Natural killer cell (primary cell): ENCODE results near the gene TLR8. TPM values are rescaled to one million over a fixed set of nuclear protein-coding genes. Genes with fewer than 3 reads are reported as not detected.

Source experiments
- ATAC-seq, 3 donors: fragments of 150-1000 bp in 2 of 3; fragments of 200-7000 bp in 1 of 3; cut with Tn5 transposase; 1 replicate in 1 of 3; 2 replicates in 2 of 3; pipeline ENCODE4 v1.10.0; 2021; ENCODE audit warnings: mild to moderate bottlenecking in 2 of 3, moderate library complexity in 2 of 3
- DNase-seq, 2 donors: peaks; one replicate each; pipeline versions ENCODE4 v3.0.0 to v3.0.0-alpha.2; 2013 to 2021; ENCODE audit warnings: mixed read lengths in 1 of 2
- H3K27ac ChIP-seq: one replicate; pipeline ENCODE4 v1.5.1; 2013; ENCODE audit warnings: mild to moderate bottlenecking, low read length
- H3K27me3 ChIP-seq: one replicate; pipeline ENCODE4 v1.6.1; 2013; ENCODE audit warnings: low read length; ENCODE audit not compliant: control insufficient read depth, insufficient read depth
- H3K36me3 ChIP-seq: one replicate; pipeline ENCODE4 v1.6.1; 2013; ENCODE audit warnings: low read length; ENCODE audit not compliant: control insufficient read depth, insufficient read depth
- H3K4me1 ChIP-seq: one replicate; pipeline ENCODE4 v1.6.1; 2013; ENCODE audit warnings: low read length; ENCODE audit not compliant: control insufficient read depth, insufficient read depth
- H3K4me3 ChIP-seq: one replicate; pipeline ENCODE4 v1.5.1; 2013; ENCODE audit warnings: low read length
- H3K9me3 ChIP-seq: one replicate; pipeline ENCODE4 v1.6.1; 2013; ENCODE audit warnings: low read length; ENCODE audit not compliant: control insufficient read depth, insufficient read depth
- H3K27ac Mint-ChIP-seq, 2 donors: one replicate each; pipeline ENCODE4 v1.8.0; 2022; ENCODE audit warnings: mild to moderate bottlenecking in 2 of 2, mixed read lengths in 2 of 2, moderate library complexity in 1 of 2
- H3K27me3 Mint-ChIP-seq, 2 donors: one replicate each; pipeline ENCODE4 v1.8.0; 2022; ENCODE audit warnings: low read depth in 2 of 2, mixed read lengths in 2 of 2
- H3K36me3 Mint-ChIP-seq: one replicate; pipeline ENCODE4 v1.8.0; 2022; ENCODE audit warnings: mixed read lengths
- H3K4me1 Mint-ChIP-seq, 2 donors: one replicate each; pipeline ENCODE4 v1.8.0; 2022; ENCODE audit warnings: mixed read lengths in 2 of 2
- H3K4me3 Mint-ChIP-seq: one replicate; pipeline ENCODE4 v1.8.0; 2022; ENCODE audit warnings: mild to moderate bottlenecking, moderate library complexity, mixed read lengths
- H3K9me3 Mint-ChIP-seq, 2 donors: one replicate each; pipeline ENCODE4 v1.8.0; 2022; ENCODE audit warnings: mixed read lengths in 2 of 2
- CTCF ChIP-seq: fragments of 200-600 bp; IDR thresholded peaks from one replicate; pipeline ENCODE4 v1.8.0; 2022; ENCODE audit warnings: antibody characterized with exemption
- WGBS: methylation state at CpG from one replicate; pipeline ENCODE4 v1.1.7; 2013; ENCODE audit warnings: missing lambda C conversion rate; ENCODE audit not compliant: insufficient coverage; 5-methylcytosine and 5-hydroxymethylcytosine counted together
- intact Hi-C: fragments of 100-400 bp; cut with micrococcal nuclease; formaldehyde crosslinking; loops from one replicate; pipeline ENCODE4 v1.14.2; 2022
- total RNA-seq, 4 donors: library from RNA; stranded (reverse); fragments of 120-200 nt in 1 of 4; gene quantifications; one replicate each; pipeline versions ENCODE4 v1.2.3 to v1.2.4, GENCODE V29; 2013 to 2022

Gene TLR8
- total RNA-seq, 3 donors from 2014 or later (not counting 1 experiment from before 2014, with no cell fraction given), result 0.95 to 1.9 (median 0.95) TPM

- Mint-ChIP-seq H3K9me3 (no peaks in the 10 kb centered on the region), H3K27me3 (peaks cover 0 to 13% of the 10 kb centered on the region in 2 donors), H3K4me1 (no peaks in the 10 kb centered on the region), H3K27ac (no peak overlapping the region), H3K4me3 (no peak overlapping the region), H3K36me3 (no peaks in the 10 kb centered on the region)
- H3K4me1 ChIP-seq, result no peaks in the 10 kb centered on the region
- H3K36me3 ChIP-seq, result no peaks in the 10 kb centered on the region
- no peak overlapping the region for H3K27ac ChIP-seq
- intact Hi-C loops, result no loop called here
- TF ChIP-seq CTCF, result no peak
- H3K4me3 ChIP-seq, result no peak overlapping the region
- 96% methylated on average over 3 of the region's 5 CpGs for WGBS
- H3K27me3 ChIP-seq, result no peaks in the 10 kb centered on the region
- DNase-seq (no peak), ATAC-seq (no peak)
- H3K9me3 ChIP-seq, result no peaks in the 10 kb centered on the region
Observed at GRCh38 chrX:12912791-12913482, 6.5 kb downstream of the TLR8 start.

- intact Hi-C loops, result no loop called here
- Histone ChIP-seq H3K27ac (no peak overlapping the region), H3K27me3 (no peaks in the 10 kb centered on the region), H3K36me3 (no peaks in the 10 kb centered on the region), H3K9me3 (no peaks in the 10 kb centered on the region), H3K4me1 (no peaks in the 10 kb centered on the region), H3K4me3 (no peak overlapping the region)
- no peak overlapping the region for H3K27ac Mint-ChIP-seq
- DNase-seq (no peak), ATAC-seq (no peak)
- no peaks in the 10 kb centered on the region for H3K9me3 Mint-ChIP-seq
- no peak overlapping the region for H3K4me3 Mint-ChIP-seq
- no peaks in the 10 kb centered on the region for H3K36me3 Mint-ChIP-seq
- no peak for TF ChIP-seq CTCF
- H3K27me3 Mint-ChIP-seq, result peaks cover 0 to 31% of the 10 kb centered on the region in 2 donors
- H3K4me1 Mint-ChIP-seq, result no peaks in the 10 kb centered on the region
- 100% methylated on average over 1 of the region's 2 CpGs for WGBS
Observed at GRCh38 chrX:12917753-12918152, 11.3 kb downstream of the TLR8 start.

- H3K36me3 ChIP-seq, result no peaks in the 10 kb centered on the region
- 65% methylated on average over 10 of the region's 10 CpGs for WGBS
- H3K4me3 ChIP-seq, result no peak overlapping the region
- no peaks in the 10 kb centered on the region for H3K36me3 Mint-ChIP-seq
- no peaks in the 10 kb centered on the region for H3K4me1 Mint-ChIP-seq
- no peak overlapping the region for H3K27ac Mint-ChIP-seq
- no peak overlapping the region for H3K4me3 Mint-ChIP-seq
- intact Hi-C loops, result no loop called here
- DNase-seq (peak in 1 of 2 donors; percentile 3), ATAC-seq (peak; percentile 35 to 47 (median 36))
- H3K27me3 ChIP-seq, result no peaks in the 10 kb centered on the region
- no peaks in the 10 kb centered on the region for H3K4me1 ChIP-seq
- H3K27me3 Mint-ChIP-seq, result peaks cover 0 to 44% of the 10 kb centered on the region in 2 donors
- no peak overlapping the region for H3K27ac ChIP-seq
- TF ChIP-seq CTCF, result no peak
- no peaks in the 10 kb centered on the region for H3K9me3 Mint-ChIP-seq
- no peaks in the 10 kb centered on the region for H3K9me3 ChIP-seq
Observed at GRCh38 chrX:12919051-12919450, 12.6 kb downstream of the TLR8 start.

GRCh38 chrX:12919620-12920019, 13.2 kb downstream of the TLR8 start:
- intact Hi-C loops, result no loop called here
- Histone ChIP-seq H3K4me3 (no peak overlapping the region), H3K36me3 (no peaks in the 10 kb centered on the region), H3K27me3 (no peaks in the 10 kb centered on the region), H3K4me1 (no peaks in the 10 kb centered on the region), H3K9me3 (no peaks in the 10 kb centered on the region), H3K27ac (no peak overlapping the region)
- H3K27ac Mint-ChIP-seq, result no peak overlapping the region
- H3K36me3 Mint-ChIP-seq, result no peaks in the 10 kb centered on the region
- DNase-seq, result no peak
- no peak overlapping the region for H3K4me3 Mint-ChIP-seq
- H3K4me1 Mint-ChIP-seq, result no peaks in the 10 kb centered on the region
- no peak for TF ChIP-seq CTCF
- no peak for ATAC-seq
- no CpG with 5 or more reads among the region's 8 CpGs for WGBS
- peaks cover 3 to 45% of the 10 kb centered on the region in 2 donors for H3K27me3 Mint-ChIP-seq
- no peaks in the 10 kb centered on the region for H3K9me3 Mint-ChIP-seq
